HEK293 (cell line): ENCODE results near the gene TMEM198.
A peak's percentile ranks its signal among the peaks of the same experiment; 100 is the strongest.

Source experiments
- CTCF ChIA-PET: fragments of 350-600 bp; formaldehyde crosslinking; extraction: SDS; loops from one replicate; lab custom pipeline; 2021; ENCODE audit warnings: antibody characterized with exemption; lab: Yijun Ruan, JAX
- POLR2A ChIA-PET: fragments of 300-600 bp; formaldehyde crosslinking; extraction: SDS; loops from one replicate; lab custom pipeline; 2020; ENCODE audit warnings: antibody characterized with exemption, inconsistent platforms; lab: Yijun Ruan, JAX
- H3K27ac ChIP-seq: fragments of 200-500 bp; sonication (Bioruptor generic); 2 replicates; pipeline ENCODE4 v1.5.1; 2014; ENCODE audit warnings: low read depth, low read length, control low read depth, inconsistent platforms; ENCODE audit errors: extremely low read depth
- H3K36me3 ChIP-seq, 2 experiments: fragments of 200-500 bp in 1 of 2; sonication (Bioruptor generic) in 1 of 2; 1 replicate in 1 of 2; 2 replicates in 1 of 2; pipeline ENCODE4 v1.5.1; 2014 to 2017; ENCODE audit warnings: inconsistent platforms in 2 of 2, low read length in 2 of 2; ENCODE audit not compliant: control insufficient read depth in 2 of 2, insufficient read depth in 1 of 2
- H3K4me1 ChIP-seq: fragments of 200-500 bp; sonication (Bioruptor generic); 2 replicates; pipeline ENCODE4 v1.5.1; 2014; ENCODE audit warnings: mild to moderate bottlenecking, low read length, inconsistent platforms; ENCODE audit not compliant: control insufficient read depth, insufficient read depth
- H3K4me3 ChIP-seq: 2 replicates; pipeline ENCODE4 v1.5.1; 2011; ENCODE audit warnings: low read depth, mild to moderate bottlenecking, control low read depth, low read length, moderate library complexity
- H3K9me3 ChIP-seq: fragments of 200-500 bp; sonication (Bioruptor generic); 2 replicates; pipeline ENCODE4 v1.5.1; 2014; ENCODE audit warnings: low read depth, low read length, inconsistent platforms; ENCODE audit not compliant: control insufficient read depth, insufficient read depth
- BCL11A ChIP-seq: fragments of 450-650 bp; formaldehyde crosslinking; IDR thresholded peaks from 2 replicates; pipeline ENCODE4 v1.5.1; 2016; ENCODE audit warnings: low read depth, missing biosample characterization, missing genetic modification characterization
- GFI1B ChIP-seq: fragments of 450-650 bp; formaldehyde crosslinking; IDR thresholded peaks from 2 replicates; pipeline ENCODE4 v1.5.1; 2016; ENCODE audit warnings: missing biosample characterization, missing genetic modification characterization
- GLI4 ChIP-seq: fragments of 450-650 bp; formaldehyde crosslinking; IDR thresholded peaks from 2 replicates; pipeline ENCODE4 v1.5.1; 2016; ENCODE audit warnings: missing biosample characterization, missing genetic modification characterization
- GLIS2 ChIP-seq: fragments of 450-650 bp; formaldehyde crosslinking; IDR thresholded peaks from 2 replicates; pipeline ENCODE4 v1.5.1; 2016; ENCODE audit warnings: missing biosample characterization, missing genetic modification characterization
- IKZF3 ChIP-seq: fragments of 450-650 bp; IDR thresholded peaks from 2 replicates; pipeline ENCODE4 v1.5.0; 2018; ENCODE audit warnings: missing biosample characterization, mild to moderate bottlenecking, missing genetic modification characterization, moderate library complexity
- ZBTB17 ChIP-seq: fragments of 450-650 bp; formaldehyde crosslinking; IDR thresholded peaks from 2 replicates; pipeline ENCODE4 v1.5.1; 2016; ENCODE audit warnings: missing biosample characterization, missing genetic modification characterization
- ZBTB20 ChIP-seq: fragments of 450-650 bp; formaldehyde crosslinking; IDR thresholded peaks from 2 replicates; pipeline ENCODE4 v1.5.1; 2016; ENCODE audit warnings: missing biosample characterization, missing genetic modification characterization
- ZFHX2 ChIP-seq: fragments of 450-650 bp; formaldehyde crosslinking; conservative IDR thresholded peaks from 2 replicates; pipeline ENCODE4 v1.5.1; 2016; ENCODE audit warnings: missing biosample characterization, missing genetic modification characterization
- ZFP3 ChIP-seq: fragments of 450-650 bp; formaldehyde crosslinking; IDR thresholded peaks from 2 replicates; pipeline ENCODE4 v1.5.1; 2016; ENCODE audit warnings: low read depth, missing biosample characterization, missing genetic modification characterization
- ZFP41 ChIP-seq: fragments of 450-650 bp; formaldehyde crosslinking; IDR thresholded peaks from 2 replicates; pipeline ENCODE4 v1.5.1; 2016; ENCODE audit warnings: missing biosample characterization, missing genetic modification characterization, borderline replicate concordance
- ZFP69B ChIP-seq: fragments of 450-650 bp; formaldehyde crosslinking; IDR thresholded peaks from 2 replicates; pipeline ENCODE4 v1.5.1; 2016; ENCODE audit warnings: missing biosample characterization, missing genetic modification characterization
- ZNF16 ChIP-seq: fragments of 450-650 bp; formaldehyde crosslinking; IDR thresholded peaks from 2 replicates; pipeline ENCODE4 v1.5.1; 2016; ENCODE audit warnings: low read depth, missing biosample characterization, missing genetic modification characterization
- ZNF174 ChIP-seq: fragments of 450-650 bp; formaldehyde crosslinking; IDR thresholded peaks from 2 replicates; pipeline ENCODE4 v1.5.0; 2017; ENCODE audit warnings: missing biosample characterization, mild to moderate bottlenecking, missing genetic modification characterization
- ZNF202 ChIP-seq: fragments of 450-650 bp; formaldehyde crosslinking; IDR thresholded peaks from 2 replicates; pipeline ENCODE4 v1.5.1; 2016; ENCODE audit warnings: missing biosample characterization, missing genetic modification characterization, borderline replicate concordance
- ZNF23 ChIP-seq: fragments of 450-650 bp; formaldehyde crosslinking; IDR thresholded peaks from 2 replicates; pipeline ENCODE4 v1.5.1; 2016; ENCODE audit warnings: missing biosample characterization, missing genetic modification characterization, borderline replicate concordance
- ZNF274 ChIP-seq, 2 experiments: fragments of 200-500 bp in 1 of 2; fragments of 450-650 bp in 1 of 2; sonication (Bioruptor generic) in 1 of 2; formaldehyde crosslinking in 1 of 2; IDR thresholded peaks; 2 replicates each; pipeline versions ENCODE4 v1.5.1 to v1.6.1; 2014 to 2016; ENCODE audit warnings: borderline replicate concordance in 1 of 2, inconsistent platforms in 1 of 2, low read length in 1 of 2, missing biosample characterization in 1 of 2, missing genetic modification characterization in 1 of 2
- ZNF311 ChIP-seq: fragments of 450-650 bp; formaldehyde crosslinking; IDR thresholded peaks from 2 replicates; pipeline ENCODE4 v1.5.1; 2017; ENCODE audit warnings: missing biosample characterization, missing genetic modification characterization, borderline replicate concordance
- ZNF354C ChIP-seq: fragments of 450-650 bp; formaldehyde crosslinking; IDR thresholded peaks from 2 replicates; pipeline ENCODE4 v1.5.1; 2016; ENCODE audit warnings: missing biosample characterization, missing genetic modification characterization, low read depth, borderline replicate concordance
- ZNF366 ChIP-seq: fragments of 450-650 bp; formaldehyde crosslinking; conservative IDR thresholded peaks from 2 replicates; pipeline ENCODE4 v1.5.1; 2016; ENCODE audit warnings: missing biosample characterization, missing genetic modification characterization
- ZNF473 ChIP-seq: fragments of 450-650 bp; formaldehyde crosslinking; IDR thresholded peaks from 2 replicates; pipeline ENCODE4 v1.5.1; 2017; ENCODE audit warnings: missing biosample characterization, missing genetic modification characterization
- ZNF571 ChIP-seq: fragments of 450-650 bp; formaldehyde crosslinking; IDR thresholded peaks from 2 replicates; pipeline ENCODE4 v1.5.0; 2017; ENCODE audit warnings: missing biosample characterization, missing genetic modification characterization
- ZNF585B ChIP-seq: fragments of 450-650 bp; formaldehyde crosslinking; IDR thresholded peaks from 2 replicates; pipeline ENCODE4 v1.5.1; 2016; ENCODE audit warnings: missing biosample characterization, missing genetic modification characterization
- ZNF623 ChIP-seq: fragments of 450-650 bp; formaldehyde crosslinking; IDR thresholded peaks from 2 replicates; pipeline ENCODE4 v1.5.1; 2016; ENCODE audit warnings: missing biosample characterization, missing genetic modification characterization
- ZNF677 ChIP-seq: fragments of 450-650 bp; IDR thresholded peaks from 2 replicates; pipeline ENCODE4 v1.5.0; 2018; ENCODE audit warnings: missing biosample characterization, mild to moderate bottlenecking, missing genetic modification characterization, moderate library complexity
- ZNF791 ChIP-seq: fragments of 450-650 bp; formaldehyde crosslinking; IDR thresholded peaks from 2 replicates; pipeline ENCODE4 v1.5.1; 2016; ENCODE audit warnings: missing biosample characterization, missing genetic modification characterization
- ZSCAN23 ChIP-seq: fragments of 450-650 bp; formaldehyde crosslinking; IDR thresholded peaks from 2 replicates; pipeline ENCODE4 v1.5.1; 2016; ENCODE audit warnings: missing biosample characterization, missing genetic modification characterization
- TF ChIP-seq, protein P1 (sequence below): fragments of 450-650 bp; formaldehyde crosslinking; IDR thresholded peaks from 2 replicates; pipeline ENCODE4 v1.5.1; 2017; ENCODE audit warnings: missing biosample characterization, missing genetic modification characterization
- TF ChIP-seq, protein P2 (sequence below): fragments of 450-650 bp; formaldehyde crosslinking; IDR thresholded peaks from 2 replicates; pipeline ENCODE4 v1.5.1; 2016; ENCODE audit warnings: missing biosample characterization, missing genetic modification characterization
- TF ChIP-seq, protein P3 (sequence below): fragments of 450-650 bp; formaldehyde crosslinking; IDR thresholded peaks from 2 replicates; pipeline ENCODE4 v1.5.1; 2017; ENCODE audit warnings: missing biosample characterization, missing genetic modification characterization

TMEM198 gene

DNA sequence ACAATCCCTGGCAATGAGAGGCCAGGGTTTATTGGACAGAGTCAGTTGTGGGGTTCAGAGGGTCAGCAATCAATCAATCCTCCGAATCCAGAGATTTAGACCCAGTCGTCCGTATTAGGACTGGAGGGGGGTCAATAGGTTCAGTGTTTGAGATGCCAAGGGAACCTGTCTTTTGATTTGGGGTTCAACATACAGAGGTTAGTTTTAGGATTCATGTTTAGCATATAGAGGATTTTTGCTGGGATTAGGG, 44.8 kb upstream of the TMEM198 start (continued):
- no peak for TF ChIP-seq ZNF366 (tag by site-specific recombination)
- TF ChIP-seq, all 188 proteins: peak for 0

DNA sequence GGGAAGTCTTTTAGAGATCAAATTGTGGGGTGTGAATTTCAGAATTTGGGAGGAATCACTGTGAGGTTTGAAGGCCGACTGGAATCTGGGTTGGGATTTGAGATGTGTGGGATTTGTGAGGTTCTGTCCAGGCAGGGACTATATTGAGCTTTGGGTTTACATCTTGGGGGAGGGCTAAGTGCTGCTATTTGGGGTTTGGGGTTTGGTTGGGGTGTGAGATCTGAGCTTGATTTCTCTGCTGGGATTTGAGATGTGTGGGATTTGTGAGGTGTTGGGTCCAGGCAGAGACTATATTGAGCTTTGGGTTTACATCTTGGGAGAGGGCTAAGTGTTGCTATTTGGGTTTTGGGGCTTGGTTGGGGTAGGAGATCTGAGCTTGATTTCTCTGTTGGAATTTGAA, 44.3 kb upstream of the TMEM198 start:
- H3K27ac ChIP-seq = no peak overlapping the region
- ChIA-PET CTCF (interaction anchor here (0.6 to 11.4 kb wide), 15 partner anchors 12 to 277 kb away, joined by 3 to 252 read pairs (median 4); partner anchors contain the start of gene ASIC4), POLR2A (interaction anchor here (0.6 to 2.3 kb wide), 4 partner anchors 8 to 111 kb away, joined by 3 to 12 read pairs (median 6); no protein-coding TSS in a partner anchor)
- no peak overlapping the region; the same call in 1 of the 2 replicates for H3K4me3 ChIP-seq
- H3K4me1 ChIP-seq = peaks cover 8% of the 10 kb centered on the region; the same call in 1 of the 2 replicates
- peaks cover 0 to 23% of the 10 kb centered on the region in 2 experiments; a peak in 2 of 3 replicates for H3K36me3 ChIP-seq
- H3K9me3 ChIP-seq = no peaks in the 10 kb centered on the region
- TF ChIP-seq ZNF354C (tag by site-specific recombination) (no peak), ZFP41 (tag by site-specific recombination) (no peak), ZNF585B (tag by site-specific recombination) (no peak), ZNF311 (tag by site-specific recombination) (no peak), ZFP69B (tag by site-specific recombination) (no peak), ZNF202 (tag by site-specific recombination) (no peak), BCL11A (tag by site-specific recombination) (no peak), ZNF23 (tag by site-specific recombination) (no peak), GFI1B (tag by site-specific recombination) (no peak), GLIS2 (tag by site-specific recombination) (no peak), ZBTB20 (tag by site-specific recombination) (no peak), ZNF274 (IDR thresholded peaks at IDR 0.05; ENCODE audit: low read length) (no peak), ZNF274 (tag by site-specific recombination; IDR thresholded peaks at IDR 0.05; ENCODE audit: borderline replicate concordance) (no peak), ZNF677 (tag by site-specific recombination) (no peak), ZNF623 (tag by site-specific recombination) (no peak), GLI4 (tag by site-specific recombination) (no peak), ZSCAN23 (tag by site-specific recombination) (no peak), ZFP3 (no peak)
- TF ChIP-seq, protein P1, sequence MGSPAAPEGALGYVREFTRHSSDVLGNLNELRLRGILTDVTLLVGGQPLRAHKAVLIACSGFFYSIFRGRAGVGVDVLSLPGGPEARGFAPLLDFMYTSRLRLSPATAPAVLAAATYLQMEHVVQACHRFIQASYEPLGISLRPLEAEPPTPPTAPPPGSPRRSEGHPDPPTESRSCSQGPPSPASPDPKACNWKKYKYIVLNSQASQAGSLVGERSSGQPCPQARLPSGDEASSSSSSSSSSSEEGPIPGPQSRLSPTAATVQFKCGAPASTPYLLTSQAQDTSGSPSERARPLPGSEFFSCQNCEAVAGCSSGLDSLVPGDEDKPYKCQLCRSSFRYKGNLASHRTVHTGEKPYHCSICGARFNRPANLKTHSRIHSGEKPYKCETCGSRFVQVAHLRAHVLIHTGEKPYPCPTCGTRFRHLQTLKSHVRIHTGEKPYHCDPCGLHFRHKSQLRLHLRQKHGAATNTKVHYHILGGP (tag by site-specific recombination) = no peak

DNA sequence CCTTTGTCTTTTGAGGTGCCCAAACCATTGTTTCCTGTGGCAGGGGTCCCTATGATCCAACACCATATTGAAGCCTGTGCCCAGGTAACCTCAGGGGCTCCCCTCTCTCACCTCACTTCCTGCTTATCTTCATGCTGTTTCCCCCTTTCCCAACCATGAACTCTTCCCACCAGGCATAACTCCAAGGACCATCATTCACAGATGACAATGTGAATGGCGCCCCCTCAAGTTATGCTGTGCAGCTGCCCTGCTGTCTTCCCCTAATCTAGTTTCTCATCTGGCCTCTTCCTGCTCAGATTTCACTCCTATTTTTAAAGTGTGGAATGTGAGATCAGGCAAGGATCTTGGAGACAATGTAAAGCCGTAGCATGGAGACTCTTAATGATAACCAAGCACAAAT, 43.7 kb upstream of the TMEM198 start:
- Histone ChIP-seq H3K9me3 (no peaks in the 10 kb centered on the region), H3K27ac (no peak overlapping the region), H3K4me1 (peaks cover 8% of the 10 kb centered on the region; the same call in 1 of the 2 replicates), H3K36me3 (peaks cover 0 to 29% of the 10 kb centered on the region in 2 experiments; a peak in 2 of 3 replicates), H3K4me3 (no peak overlapping the region)
- POLR2A ChIA-PET = interaction anchor here (0.6 to 0.7 kb wide), 3 partner anchors 9 to 112 kb away, joined by 3 to 4 read pairs (median 3); no protein-coding TSS in a partner anchor
- CTCF ChIA-PET = interaction anchor here (0.5 to 11.4 kb wide), 13 partner anchors 12 to 97 kb away, joined by 3 to 252 read pairs (median 4); partner anchors contain the start of gene ASIC4
- TF ChIP-seq, protein P2, sequence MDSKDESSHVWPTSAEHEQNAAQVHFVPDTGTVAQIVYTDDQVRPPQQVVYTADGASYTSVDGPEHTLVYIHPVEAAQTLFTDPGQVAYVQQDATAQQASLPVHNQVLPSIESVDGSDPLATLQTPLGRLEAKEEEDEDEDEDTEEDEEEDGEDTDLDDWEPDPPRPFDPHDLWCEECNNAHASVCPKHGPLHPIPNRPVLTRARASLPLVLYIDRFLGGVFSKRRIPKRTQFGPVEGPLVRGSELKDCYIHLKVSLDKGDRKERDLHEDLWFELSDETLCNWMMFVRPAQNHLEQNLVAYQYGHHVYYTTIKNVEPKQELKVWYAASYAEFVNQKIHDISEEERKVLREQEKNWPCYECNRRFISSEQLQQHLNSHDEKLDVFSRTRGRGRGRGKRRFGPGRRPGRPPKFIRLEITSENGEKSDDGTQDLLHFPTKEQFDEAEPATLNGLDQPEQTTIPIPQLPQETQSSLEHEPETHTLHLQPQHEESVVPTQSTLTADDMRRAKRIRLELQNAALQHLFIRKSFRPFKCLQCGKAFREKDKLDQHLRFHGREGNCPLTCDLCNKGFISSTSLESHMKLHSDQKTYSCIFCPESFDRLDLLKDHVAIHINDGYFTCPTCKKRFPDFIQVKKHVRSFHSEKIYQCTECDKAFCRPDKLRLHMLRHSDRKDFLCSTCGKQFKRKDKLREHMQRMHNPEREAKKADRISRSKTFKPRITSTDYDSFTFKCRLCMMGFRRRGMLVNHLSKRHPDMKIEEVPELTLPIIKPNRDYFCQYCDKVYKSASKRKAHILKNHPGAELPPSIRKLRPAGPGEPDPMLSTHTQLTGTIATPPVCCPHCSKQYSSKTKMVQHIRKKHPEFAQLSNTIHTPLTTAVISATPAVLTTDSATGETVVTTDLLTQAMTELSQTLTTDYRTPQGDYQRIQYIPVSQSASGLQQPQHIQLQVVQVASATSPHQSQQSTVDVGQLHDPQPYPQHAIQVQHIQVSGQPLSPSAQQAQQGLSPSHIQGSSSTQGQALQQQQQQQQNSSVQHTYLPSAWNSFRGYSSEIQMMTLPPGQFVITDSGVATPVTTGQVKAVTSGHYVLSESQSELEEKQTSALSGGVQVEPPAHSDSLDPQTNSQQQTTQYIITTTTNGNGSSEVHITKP (tag by site-specific recombination) = peak; percentile 99
- TF ChIP-seq ZNF791 (tag by site-specific recombination) = no peak
- peak; percentile 53; the same call in 1 of the 2 replicates for TF ChIP-seq IKZF3
- no peak for TF ChIP-seq ZNF473 (tag by site-specific recombination)
- TF ChIP-seq ZBTB17 (tag by site-specific recombination) = 0 out of 2 replicates have a peak, but pooled peaks have one; percentile 33
- TF ChIP-seq ZBTB20 (tag by site-specific recombination) = no peak
- no peak for TF ChIP-seq ZNF202 (tag by site-specific recombination)
- no peak for TF ChIP-seq ZNF174 (tag by site-specific recombination)
- TF ChIP-seq ZNF571 (tag by site-specific recombination) = no peak
- TF ChIP-seq ZNF16 (tag by site-specific recombination) = no peak
- no peak for TF ChIP-seq ZFHX2
- TF ChIP-seq, protein P3, sequence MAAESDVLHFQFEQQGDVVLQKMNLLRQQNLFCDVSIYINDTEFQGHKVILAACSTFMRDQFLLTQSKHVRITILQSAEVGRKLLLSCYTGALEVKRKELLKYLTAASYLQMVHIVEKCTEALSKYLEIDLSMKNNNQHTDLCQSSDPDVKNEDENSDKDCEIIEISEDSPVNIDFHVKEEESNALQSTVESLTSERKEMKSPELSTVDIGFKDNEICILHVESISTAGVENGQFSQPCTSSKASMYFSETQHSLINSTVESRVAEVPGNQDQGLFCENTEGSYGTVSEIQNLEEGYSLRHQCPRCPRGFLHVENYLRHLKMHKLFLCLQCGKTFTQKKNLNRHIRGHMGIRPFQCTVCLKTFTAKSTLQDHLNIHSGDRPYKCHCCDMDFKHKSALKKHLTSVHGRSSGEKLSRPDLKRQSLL (tag by site-specific recombination) = no peak
- no peak for TF ChIP-seq ZNF311 (tag by site-specific recombination)
